Measurements from ENCODE around the gene ZNF569. TPM values are rescaled to one million over a fixed set of nuclear protein-coding genes. Genes with fewer than 3 reads are reported as not detected.
"Not testable (repeated sequence)": the region's sequence is repeated elsewhere in the genome, so short reads cannot be mapped to it uniquely, and the experiment has no call there.

Gene ZNF569
- total RNA-seq, 1 donor = 8.2 TPM

DNA sequence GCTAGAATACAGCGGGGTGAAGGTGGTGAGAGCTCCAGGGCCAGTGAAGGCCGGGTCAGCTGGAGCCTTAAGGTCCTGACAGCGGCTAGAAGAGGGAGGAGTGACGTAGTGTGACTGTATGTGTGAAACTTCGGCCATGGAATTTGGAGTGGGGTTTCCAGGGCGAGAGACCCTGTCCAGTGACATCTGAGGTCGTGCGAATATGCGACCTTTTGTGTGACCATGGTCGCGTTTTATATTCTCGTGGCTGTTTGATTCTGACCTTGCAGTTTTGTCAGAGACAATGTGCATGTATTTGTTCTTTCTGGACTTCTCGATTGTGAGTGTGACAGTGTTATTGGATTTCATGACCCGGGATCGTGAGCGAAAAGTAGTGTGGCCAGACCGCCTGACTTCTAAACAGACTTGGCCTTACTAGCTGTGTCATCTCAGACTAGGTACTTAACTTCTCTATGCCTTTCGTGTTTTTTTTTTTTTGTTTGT is 405 bp upstream of the ZNF569 start:
- no peak for DNase-seq (ENCODE audit: low read depth)
- TF ChIP-seq, protein P1, sequence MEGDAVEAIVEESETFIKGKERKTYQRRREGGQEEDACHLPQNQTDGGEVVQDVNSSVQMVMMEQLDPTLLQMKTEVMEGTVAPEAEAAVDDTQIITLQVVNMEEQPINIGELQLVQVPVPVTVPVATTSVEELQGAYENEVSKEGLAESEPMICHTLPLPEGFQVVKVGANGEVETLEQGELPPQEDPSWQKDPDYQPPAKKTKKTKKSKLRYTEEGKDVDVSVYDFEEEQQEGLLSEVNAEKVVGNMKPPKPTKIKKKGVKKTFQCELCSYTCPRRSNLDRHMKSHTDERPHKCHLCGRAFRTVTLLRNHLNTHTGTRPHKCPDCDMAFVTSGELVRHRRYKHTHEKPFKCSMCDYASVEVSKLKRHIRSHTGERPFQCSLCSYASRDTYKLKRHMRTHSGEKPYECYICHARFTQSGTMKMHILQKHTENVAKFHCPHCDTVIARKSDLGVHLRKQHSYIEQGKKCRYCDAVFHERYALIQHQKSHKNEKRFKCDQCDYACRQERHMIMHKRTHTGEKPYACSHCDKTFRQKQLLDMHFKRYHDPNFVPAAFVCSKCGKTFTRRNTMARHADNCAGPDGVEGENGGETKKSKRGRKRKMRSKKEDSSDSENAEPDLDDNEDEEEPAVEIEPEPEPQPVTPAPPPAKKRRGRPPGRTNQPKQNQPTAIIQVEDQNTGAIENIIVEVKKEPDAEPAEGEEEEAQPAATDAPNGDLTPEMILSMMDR (IDR thresholded peaks at IDR 0.05; ENCODE audit: insufficient read depth, low read depth, low read length) = no peak
- H3K4me3 ChIP-seq (ENCODE audit: low read depth, low read length) = peak overlapping the region; percentile 94

DNA sequence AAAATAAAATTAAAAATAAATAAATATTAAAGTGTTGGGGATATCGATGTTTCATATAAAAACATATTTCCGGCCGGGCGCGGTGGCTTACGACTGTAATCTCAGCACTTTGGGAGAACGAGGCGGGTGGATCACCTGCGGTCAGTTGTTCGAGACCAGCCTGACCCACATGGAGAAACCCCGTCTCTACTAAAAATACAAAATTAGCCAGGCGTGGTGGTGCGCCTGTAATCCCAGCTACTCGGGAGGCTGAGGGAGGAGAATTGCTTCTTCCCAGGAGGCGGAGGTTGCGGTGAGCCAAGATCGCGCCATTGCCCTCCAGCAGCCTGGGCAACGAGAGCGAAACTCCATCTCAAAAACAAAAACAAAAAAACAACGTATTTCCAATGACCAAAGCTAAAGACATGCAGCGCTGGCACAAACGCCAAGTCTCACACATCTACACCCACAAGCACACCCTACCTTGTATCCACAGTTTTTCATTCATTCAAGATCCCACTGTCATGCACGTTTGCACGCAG is 907 bp downstream of the ZNF569 start:
- TF ChIP-seq, protein P1 (IDR thresholded peaks at IDR 0.05; ENCODE audit: insufficient read depth, low read depth, low read length) = no peak
- no peak for DNase-seq (ENCODE audit: low read depth)
- H3K4me3 ChIP-seq (ENCODE audit: low read depth, low read length) = peak overlapping the region; percentile 94

DNA sequence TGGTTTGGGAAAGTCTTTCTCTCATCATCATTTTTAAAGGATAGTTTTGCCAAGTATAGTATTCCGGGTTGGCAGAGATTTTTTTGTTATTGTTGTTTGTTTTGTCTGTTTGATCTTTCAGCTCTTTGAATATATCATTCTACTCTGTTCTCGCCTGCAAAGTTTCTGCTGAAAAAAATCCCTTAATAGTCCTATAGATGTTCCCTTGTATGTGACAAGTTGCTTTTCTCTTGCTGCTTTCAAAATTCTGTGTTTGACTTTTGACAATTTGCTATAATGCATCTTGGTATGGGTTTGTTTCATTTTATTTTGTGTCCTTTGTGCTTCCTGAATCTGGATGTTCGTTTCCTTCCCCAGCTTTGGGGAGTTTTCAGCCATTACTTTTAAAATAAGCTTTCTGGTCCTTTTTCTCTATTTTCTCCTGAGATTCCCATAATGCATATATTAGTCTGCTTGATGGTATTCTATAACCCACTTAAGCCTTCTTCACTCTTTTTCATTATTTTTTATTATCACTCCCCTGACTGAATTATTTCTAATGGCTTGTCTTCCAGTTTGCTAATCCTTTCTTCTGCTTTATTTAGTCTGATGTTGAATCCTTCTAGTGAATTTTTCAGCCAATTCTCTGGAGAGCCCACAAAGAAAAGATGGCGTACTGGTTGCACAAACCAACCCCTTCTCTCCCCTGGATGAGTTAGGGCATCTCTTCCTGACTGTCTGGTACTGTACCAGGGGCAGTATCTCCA is 14.6 kb downstream of the ZNF569 start:
- TF ChIP-seq, protein P1 (IDR thresholded peaks at IDR 0.05; ENCODE audit: insufficient read depth, low read depth, low read length) = no peak
- H3K4me3 ChIP-seq (ENCODE audit: low read depth, low read length) = no peak overlapping the region
- DNase-seq (ENCODE audit: low read depth) = no peak

DNA sequence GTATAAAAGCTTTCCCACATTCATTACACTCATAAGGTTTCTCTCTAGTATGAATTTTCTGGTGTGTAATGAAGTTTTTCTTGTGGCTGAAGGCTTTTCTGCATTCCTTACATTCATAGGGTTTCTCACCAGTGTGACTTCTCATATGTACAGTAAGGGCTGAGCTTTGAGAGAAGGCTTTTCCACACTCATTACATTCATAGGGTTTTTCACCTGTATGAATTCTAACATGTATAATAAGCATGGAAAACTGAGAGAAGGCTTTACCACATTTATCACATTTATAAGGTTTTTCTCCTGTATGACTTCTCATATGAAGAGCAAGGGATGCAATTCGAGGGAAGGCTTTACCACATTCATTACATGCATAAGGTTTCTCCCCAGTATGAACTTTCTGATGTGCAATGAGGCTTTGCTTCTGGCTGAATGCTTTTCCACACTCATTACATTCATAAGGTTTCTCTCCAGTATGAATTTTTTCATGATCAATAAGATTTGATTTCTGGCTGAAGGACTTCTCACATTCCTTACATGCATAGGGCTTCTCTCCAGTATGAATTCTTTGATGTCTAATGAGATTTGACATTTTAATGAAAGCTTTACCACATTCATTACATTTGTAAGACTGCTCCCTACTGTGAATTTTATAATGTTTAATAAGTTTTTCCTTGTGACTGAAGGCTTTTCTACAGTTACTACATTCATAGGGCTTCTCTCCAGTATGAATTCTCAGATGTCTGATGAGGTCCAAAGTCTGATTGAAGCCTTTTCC is 53.7 kb downstream of the ZNF569 start:
- TF ChIP-seq, protein P1 (IDR thresholded peaks at IDR 0.05; ENCODE audit: insufficient read depth, low read depth, low read length) = no peak
- peak; percentile 1 for DNase-seq (ENCODE audit: low read depth)
- no peak overlapping the region for H3K4me3 ChIP-seq (ENCODE audit: low read depth, low read length)

DNA sequence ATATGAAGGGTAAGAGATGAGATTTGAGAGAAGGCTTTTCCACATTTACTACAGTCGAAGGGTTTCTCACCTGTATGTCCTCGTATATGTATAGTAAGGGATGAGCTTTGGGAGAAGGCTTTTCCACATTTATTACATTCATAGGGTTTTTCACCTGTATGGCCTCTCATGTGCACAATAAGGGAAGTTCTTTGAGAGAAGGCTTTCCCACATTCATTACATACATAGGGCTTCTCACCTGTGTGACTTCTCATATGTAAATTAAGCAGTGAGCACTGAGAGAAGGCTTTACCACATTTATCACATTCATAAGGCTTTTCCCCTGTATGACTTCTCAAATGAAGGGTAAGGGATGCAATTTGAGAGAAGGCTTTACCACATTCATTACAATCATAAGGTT is 54.5 kb downstream of the ZNF569 start:
- H3K4me3 ChIP-seq (ENCODE audit: low read depth, low read length) = no peak overlapping the region
- no peak for DNase-seq (ENCODE audit: low read depth)
- TF ChIP-seq, protein P1 (IDR thresholded peaks at IDR 0.05; ENCODE audit: insufficient read depth, low read depth, low read length) = no peak

DNA sequence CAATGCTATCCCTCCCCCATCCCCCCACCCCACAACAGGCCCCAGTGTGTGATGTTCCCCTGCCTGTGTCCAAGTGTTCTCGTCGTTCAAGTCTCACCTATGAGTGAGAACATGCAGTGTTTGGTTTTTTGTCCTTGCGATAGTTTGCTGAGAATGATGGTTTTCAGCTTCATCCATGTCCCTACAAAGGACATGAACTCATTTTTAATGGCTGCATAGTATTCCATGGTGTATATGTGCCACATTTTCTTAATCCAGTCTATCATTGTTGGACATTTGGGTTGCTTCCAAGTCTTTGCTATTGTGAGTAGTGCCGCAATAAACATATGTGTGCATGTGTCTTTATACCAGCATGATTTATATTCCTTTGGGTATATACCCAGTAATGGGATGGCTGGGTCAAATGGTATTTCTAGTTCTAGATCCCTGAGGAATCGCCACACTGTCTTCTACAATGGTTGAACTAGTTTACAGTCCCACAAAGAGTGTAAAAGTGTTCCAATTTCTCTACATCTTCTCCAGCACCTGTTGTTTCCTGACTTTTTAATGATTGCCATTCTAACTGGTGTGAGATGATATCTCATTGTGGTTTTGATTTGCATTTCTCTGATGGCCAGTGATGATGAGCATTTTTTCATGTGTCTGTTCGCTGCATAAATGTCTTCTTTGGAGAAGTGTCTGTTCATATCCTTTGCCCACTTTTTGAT is 61.0 kb downstream of the ZNF569 start:
- not testable (repeated sequence) for H3K4me3 ChIP-seq (ENCODE audit: low read depth, low read length)

DNA sequence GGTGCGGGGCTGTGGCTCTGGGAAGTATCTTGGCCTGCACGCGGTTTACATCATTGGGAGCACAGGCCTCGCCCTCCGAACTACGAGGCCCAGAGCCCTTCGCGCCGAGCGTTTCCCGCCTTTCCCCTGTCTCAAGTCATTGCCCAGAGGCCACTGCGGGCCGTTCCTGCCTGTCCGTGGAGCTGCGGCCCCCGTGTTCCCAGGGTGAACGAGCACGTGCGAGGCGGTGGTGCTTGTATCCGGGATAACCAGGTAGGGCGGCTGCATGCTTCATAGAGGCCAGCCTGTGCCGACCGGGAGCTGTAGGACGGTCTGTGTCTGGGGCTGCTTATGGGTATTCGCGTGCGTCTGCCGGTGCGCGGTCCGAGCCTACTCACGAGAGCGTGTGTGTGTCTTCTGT is 63.8 kb downstream of the ZNF569 start:
- no peak overlapping the region for H3K4me3 ChIP-seq (ENCODE audit: low read depth, low read length)
- TF ChIP-seq, protein P1 (IDR thresholded peaks at IDR 0.05; ENCODE audit: insufficient read depth, low read depth, low read length) = no peak
- DNase-seq (ENCODE audit: low read depth) = no peak

More for the DNA sequence above, 61.0 kb downstream of the ZNF569 start:
- not testable (repeated sequence) for DNase-seq (ENCODE audit: low read depth)

Measured in fibroblast of villous mesenchyme (primary cell).